WTC11 (cell line): Measurements from ENCODE around the gene RASAL2.

Source experiments
- ATF2 ChIP-seq: sonication (generic); formaldehyde crosslinking; IDR thresholded peaks from 2 replicates; pipeline ENCODE4 v1.8.1; 2022; ENCODE audit warnings: low read depth, missing genetic modification reagents, borderline replicate concordance
- MLX ChIP-seq: sonication (generic); formaldehyde crosslinking; IDR thresholded peaks from 2 replicates; pipeline ENCODE4 v1.8.1; 2023; ENCODE audit warnings: mild to moderate bottlenecking, missing genetic modification reagents, moderate library complexity
- NFYB ChIP-seq: sonication (generic); formaldehyde crosslinking; conservative IDR thresholded peaks from 2 replicates; pipeline ENCODE4 v1.8.0; 2022; ENCODE audit warnings: low read depth, missing genetic modification reagents
- ZMAT4 ChIP-seq: fragments of 250-450 bp; sonication (Bioruptor Pico); IDR thresholded peaks from 2 replicates; pipeline ENCODE4 v1.9.0; 2021; ENCODE audit warnings: mild to moderate bottlenecking
- ZNF416 ChIP-seq: fragments of 250-450 bp; sonication (Bioruptor Pico); IDR thresholded peaks from 2 replicates; pipeline ENCODE4 v1.9.0; 2021; ENCODE audit warnings: mild to moderate bottlenecking, inconsistent platforms

- TF ChIP-seq ATF2 (CRISPR knock-in tag) (no peak), NFYB (no peak), ZNF416 (CRISPR knock-in tag) (no peak), ZMAT4 (CRISPR knock-in tag) (no peak), MLX (CRISPR knock-in tag) (no peak)
Measured at GRCh38 chr1:178254433-178254832, 160.5 kb downstream of the RASAL2 start.
